ENCODE measurements around the gene FAM229A. TPM values are rescaled to one million over a fixed set of nuclear protein-coding genes. Genes with fewer than 3 reads are reported as not detected.

FAM229A gene, protein sequence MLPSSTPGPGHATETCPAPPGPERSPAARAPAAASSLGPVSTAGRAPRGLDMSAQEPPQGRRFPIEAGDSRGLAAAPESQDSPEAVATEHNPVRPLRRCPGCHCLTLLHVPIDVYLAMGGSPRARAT
- total RNA-seq: 1.7 and 1.8 TPM in 2 replicates

DNA sequence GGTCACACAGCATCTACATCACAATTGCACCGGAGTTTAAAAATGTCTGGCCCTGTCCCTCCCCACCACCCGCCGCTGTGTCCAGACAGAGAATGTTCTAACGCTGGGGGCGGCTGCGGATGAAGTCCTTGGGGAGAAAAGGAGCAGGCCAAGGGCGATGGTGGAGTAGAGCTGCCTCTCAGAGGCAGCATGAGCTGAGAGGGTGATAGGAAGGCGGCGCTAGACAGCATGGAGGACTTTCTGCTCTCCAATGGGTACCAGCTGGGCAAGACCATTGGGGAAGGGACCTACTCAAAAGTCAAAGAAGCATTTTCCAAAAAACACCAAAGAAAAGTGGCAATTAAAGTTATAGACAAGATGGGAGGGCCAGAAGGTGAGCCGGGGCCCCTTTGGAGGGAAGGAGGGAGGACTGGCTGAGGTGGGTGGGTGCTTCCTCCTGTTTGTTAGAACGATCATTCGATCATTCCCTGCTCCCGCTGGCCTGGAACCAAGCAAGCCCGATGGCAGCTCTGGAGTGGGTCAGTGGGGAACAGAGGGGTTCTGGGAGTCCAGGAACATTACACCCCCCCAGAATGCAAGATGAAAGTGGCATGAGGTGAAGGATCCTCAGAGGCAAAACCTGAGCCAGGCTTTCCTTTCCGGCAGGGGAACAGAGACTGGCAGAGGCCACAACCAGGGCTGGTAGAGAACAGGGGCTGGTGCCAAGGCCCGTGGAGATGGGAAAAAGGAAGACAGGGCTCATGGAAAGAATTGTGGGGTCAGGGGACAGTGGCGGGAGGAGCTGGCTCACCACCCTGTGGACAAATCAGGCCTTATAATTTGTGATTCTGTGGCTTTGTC, at the start of gene FAM229A, which contains the start of gene TSSK3:
TSS of gene FAM229A (minus strand) at position 12 of the 840 bp plus-strand sequence. CDS start 394 bp downstream, outside the sequence.
TSS of gene TSSK3 (plus strand) at position 66 of the 840 bp plus-strand sequence. CDS start at position 229, 163 bp downstream.

DNA sequence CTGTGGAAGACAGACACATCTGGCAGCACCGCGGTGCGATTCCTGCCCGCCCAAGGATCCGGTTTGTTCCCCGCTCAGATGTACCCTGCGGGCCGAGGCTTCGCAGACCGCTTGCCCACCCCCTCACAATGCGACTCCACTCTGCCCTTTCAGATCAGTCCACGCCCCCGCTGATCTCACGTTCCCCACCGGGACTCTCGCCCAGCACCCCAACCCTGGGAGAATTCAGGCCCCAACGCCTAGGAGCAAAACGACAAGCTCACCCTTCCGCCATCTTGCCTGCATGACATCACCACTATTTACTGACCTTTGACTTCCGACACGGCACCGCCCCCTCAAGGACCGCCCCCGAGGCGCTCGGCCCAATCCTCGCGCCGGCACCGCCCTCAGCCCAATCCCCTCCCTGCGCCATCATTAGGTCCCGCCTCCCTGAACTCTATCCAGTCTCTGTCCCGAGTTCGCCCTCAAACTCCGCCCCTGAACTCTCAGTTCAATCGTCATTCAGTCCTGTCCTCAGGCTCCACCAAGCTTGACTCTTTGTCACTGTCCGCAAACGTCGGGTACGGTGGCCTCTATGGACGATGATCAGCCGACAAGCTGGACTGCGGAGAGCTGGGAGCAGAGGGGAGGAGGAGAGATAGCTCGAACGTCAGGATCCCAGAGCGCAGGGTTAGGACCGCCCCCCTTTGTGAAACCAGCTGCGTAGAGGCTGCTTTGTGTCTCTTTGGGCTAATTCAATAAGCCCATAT, 32.0 kb upstream of the FAM229A start, which contains the start of gene BSDC1:
TSS of gene BSDC1 (minus strand) at position 301 of the 749 bp plus-strand sequence. CDS start at position 274, 27 bp downstream.

DNA sequence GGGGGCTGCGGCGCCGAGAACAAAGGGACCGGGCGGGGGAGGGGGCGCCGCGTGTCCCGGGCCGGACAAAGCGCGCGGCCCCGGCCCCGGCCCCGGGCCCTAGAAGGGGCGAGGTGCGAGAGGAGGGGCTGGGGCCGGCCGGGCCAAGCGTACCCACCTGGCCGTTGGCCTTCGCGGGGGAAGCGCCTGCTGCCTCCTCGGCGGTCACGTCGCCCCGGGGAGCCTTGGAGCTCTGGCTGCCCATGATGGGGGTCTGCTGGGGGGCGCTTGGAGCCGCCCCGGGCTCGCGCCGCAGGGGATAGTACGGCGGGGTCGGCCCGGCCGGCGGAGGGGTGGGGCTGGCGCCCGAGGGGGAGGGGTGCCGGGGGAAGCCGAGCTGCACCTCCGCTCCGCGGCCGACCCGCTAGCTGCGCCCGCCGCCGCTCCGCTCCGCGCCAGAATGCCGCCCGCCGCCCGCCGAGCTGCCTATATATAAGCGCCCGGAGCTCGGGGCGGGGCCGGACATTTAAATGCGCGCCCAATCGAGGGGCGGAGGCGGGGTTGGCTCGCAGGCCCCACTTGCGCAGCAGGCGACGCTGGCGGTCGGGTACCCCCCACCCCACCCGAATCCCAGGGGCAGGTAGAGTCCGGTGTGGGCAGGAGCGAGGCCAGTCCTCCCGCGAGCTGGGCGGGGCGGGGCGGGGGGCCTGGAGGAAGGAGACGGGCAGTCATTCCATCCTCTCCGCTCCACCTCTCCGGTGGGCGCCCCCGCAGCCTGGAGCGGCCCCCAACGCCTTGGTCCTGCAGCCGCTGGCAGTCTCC, 26.3 kb downstream of the FAM229A start, which contains the start of gene MARCKSL1:
TSS of gene MARCKSL1 (minus strand) at position 444 of the 801 bp plus-strand sequence. CDS start at position 244, 200 bp downstream.

Other genes starting within 250 kb of the FAM229A start
- gene TXLNA, start 182.8 kb downstream of the FAM229A start, total RNA-seq: 85.6 and 106 TPM in 2 replicates
- gene CCDC28B, start 161.9 kb downstream of the FAM229A start, total RNA-seq: 5.0 and 11.7 TPM in 2 replicates
- gene IQCC, start 156.8 kb downstream of the FAM229A start, total RNA-seq: 1.1 and 2.1 TPM in 2 replicates
- not detected in 2 replicates for gene DCDC2B, start 153.4 kb downstream of the FAM229A start, total RNA-seq
- gene TMEM234, start 140.1 kb downstream of the FAM229A start, total RNA-seq: 21.9 and 26.5 TPM in 2 replicates
- gene EIF3I, start 140.1 kb downstream of the FAM229A start, total RNA-seq: 333 and 358 TPM in 2 replicates
- gene FAM167B, start 115.3 kb downstream of the FAM229A start, total RNA-seq: 0.88 and 1.0 TPM in 2 replicates
- not detected in 2 replicates for gene LCK, start 111.2 kb downstream of the FAM229A start, total RNA-seq
- gene HDAC1, start 70.4 kb downstream of the FAM229A start, total RNA-seq: 67.8 and 89.0 TPM in 2 replicates
- 18.2 and 33.5 TPM in 2 replicates for gene MARCKSL1, start 26.3 kb downstream of the FAM229A start, total RNA-seq
- 0.57 and 1.3 TPM in 2 replicates for gene TSSK3, start 54 bp upstream of the FAM229A start, total RNA-seq
- 75.7 and 110 TPM in 2 replicates for gene BSDC1, start 32.0 kb upstream of the FAM229A start, total RNA-seq
- not detected in 2 replicates for gene ZBTB8B, start 102.6 kb upstream of the FAM229A start, total RNA-seq
- gene ZBTB8A, start 176.9 kb upstream of the FAM229A start, total RNA-seq: 5.2 and 8.1 TPM in 2 replicates

Data from placental pericyte (primary cell).